NCI-H2081 treated with DMSO at 0.1 percent for 48 hours (cell line): ENCODE results near the gene TNRC18.
"Not testable (repeated sequence)": the region's sequence is repeated elsewhere in the genome, so short reads cannot be mapped to it uniquely, and the experiment has no call there.

Experiments
- DNase-seq: peaks from one replicate; lab custom pipeline; 2025; lab: John Stamatoyannopoulos, UW

The TNRC18 gene

DNA sequence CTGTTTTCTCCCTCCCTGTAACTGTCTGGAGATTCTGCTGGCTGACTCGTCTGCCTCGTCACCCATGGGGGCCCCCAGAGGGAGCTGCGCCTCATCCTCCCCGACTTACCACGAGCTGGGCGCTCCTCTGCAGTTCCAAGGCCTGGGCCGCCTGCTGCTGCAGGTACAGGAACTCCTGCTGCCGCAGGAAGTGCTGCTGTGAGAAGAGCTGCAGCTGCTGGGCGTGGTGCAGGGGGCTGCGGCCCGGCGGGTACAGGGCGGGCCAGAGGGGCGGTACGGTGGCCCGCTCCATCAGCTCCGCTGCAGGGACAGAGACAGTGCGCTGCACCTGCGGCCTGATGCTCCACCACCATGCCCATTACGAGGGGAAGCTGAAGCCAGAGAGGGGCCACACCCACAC is 47.7 kb downstream of the TNRC18 start:
- no peak for DNase-seq

DNA sequence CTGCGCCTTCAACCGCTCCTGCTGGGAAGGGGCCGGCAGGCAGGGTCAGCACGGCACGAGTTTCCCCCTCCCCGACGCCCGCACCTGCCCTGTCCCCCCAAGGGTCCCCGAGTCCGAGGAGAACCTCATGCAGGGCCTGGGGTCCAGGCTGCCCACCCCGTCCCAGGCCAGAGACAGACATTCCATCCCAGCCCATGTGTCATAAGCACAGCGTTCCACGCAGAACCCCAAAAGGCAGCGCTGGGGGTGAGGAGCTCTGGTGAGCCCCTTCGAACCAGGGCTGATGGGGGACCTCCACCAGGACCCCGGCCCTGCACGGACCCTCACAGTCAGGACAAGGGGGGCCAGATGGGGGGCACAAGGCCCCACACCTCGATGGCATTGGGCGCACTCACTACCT is 49.2 kb downstream of the TNRC18 start:
- DNase-seq = no peak

DNA sequence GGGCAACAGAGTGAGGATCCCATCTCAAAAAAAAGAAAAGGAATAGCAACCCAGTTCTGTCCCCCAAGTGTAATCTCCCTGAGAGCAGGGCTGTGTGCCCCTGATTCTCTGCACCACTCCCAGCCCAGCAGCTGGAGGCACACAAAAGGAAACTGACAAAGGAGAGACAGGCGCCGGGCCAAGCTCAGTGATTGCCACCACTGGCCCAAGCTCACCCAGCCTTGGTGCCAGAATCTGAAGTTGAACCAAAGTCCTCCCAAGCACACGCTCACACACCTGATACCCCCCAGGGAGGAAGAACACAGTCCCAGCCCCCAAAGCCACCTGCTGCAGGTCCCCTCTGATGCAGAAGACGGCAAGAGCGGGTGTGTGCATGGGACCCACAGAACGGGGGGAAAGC is 50.3 kb downstream of the TNRC18 start:
- DNase-seq = no peak

DNA sequence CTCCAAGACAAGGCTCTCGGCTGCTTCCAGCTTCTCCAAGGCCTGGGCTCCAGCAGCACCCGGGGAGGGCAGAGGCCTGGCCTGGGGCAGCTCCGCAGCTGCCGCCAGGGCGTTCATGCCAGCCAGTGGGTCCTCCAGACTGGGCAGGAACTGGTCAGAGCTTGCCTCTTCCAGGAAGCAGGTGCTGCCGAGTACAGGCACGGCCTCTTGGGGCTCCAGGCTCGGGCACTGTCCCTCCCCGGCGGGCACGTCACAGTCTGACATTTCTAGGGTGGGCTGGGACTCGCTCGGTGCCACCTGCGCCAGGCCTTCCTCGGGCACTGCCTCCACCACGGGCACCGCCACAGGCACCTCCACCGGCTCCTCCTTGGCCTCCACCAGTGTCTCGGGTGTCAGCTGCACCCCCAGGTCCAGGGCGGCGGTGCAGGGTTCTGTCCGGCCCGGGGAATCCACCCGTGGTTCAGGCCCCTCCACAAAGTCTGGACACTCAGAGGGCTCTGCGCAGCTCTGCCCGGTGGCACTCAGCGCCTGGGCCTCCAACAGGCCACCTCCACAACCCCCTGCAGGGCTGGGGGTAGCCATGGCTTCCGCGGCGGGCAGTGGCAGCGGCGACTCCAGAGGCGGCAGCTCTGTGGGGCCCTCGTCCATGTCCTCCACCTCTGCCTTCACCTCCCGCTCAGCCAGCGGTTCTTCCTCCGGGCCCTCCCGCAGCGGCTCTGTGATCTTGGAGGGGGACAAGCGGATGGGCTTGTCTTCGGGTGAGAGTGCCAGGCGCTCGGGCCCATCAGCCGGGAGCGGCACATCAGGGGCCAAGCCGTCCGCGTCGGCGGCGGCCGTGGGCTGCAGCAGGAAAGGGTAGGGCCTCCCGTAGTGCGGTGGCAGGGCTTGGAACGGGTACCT is 52.9 kb downstream of the TNRC18 start:
- DNase-seq = no peak

DNA sequence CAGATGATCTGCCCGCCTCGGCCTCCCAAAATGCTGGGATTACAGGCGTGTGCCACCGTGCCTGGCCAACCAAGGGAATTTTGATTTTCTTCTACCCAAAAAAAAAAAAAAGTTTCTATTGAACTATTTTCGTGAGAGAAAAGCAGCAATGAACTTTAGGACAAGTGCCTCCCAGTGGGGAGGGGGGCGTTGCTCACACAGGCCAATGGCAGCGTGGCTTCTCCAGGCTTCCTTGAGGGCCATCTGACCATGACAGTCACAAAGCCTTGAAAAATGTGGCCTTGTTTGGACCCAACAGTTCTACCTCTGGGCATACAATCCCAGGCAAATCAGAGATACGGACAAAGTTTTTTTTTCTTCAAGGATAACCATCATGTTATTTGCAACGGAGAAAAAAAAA is 56.0 kb downstream of the TNRC18 start:
- DNase-seq = no peak

- DNase-seq = peak; percentile 14
Observed at GRCh38 chr7:5365976-5366625, 57.5 kb downstream of the TNRC18 start.

- no peak for DNase-seq
Observed at GRCh38 chr7:5363729-5364128, 59.9 kb downstream of the TNRC18 start.

- DNase-seq = no peak
Observed at GRCh38 chr7:5362466-5362865, 61.2 kb downstream of the TNRC18 start.

GRCh38 chr7:5361446-5362127 is 62.0 kb downstream of the TNRC18 start:
- DNase-seq = no peak

DNA sequence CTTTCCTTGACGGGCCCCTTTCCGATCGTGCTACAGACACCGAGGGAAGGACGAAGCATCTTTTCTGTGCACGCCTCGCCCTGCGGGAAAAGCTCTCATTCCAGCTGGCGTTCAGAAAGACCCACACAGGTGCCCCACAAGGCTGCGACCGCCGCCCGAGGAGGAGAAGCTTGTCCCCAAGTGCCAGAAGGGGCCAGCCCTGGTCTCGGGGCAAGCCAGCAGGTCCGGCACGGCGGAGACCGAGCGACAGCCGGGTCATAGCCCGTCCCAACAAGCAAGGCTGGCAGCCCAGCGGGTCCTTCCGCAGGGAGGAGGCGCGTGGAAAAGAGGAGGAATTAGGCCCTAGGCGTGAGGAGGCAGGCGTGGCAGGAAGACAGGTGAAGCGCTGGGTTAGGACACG is 62.7 kb downstream of the TNRC18 start:
- DNase-seq = no peak

GRCh38 chr7:5360451-5360850 is 63.2 kb downstream of the TNRC18 start:
- DNase-seq = no peak

GRCh38 chr7:5360021-5360420 is 63.6 kb downstream of the TNRC18 start:
- not testable (repeated sequence) for DNase-seq

DNA sequence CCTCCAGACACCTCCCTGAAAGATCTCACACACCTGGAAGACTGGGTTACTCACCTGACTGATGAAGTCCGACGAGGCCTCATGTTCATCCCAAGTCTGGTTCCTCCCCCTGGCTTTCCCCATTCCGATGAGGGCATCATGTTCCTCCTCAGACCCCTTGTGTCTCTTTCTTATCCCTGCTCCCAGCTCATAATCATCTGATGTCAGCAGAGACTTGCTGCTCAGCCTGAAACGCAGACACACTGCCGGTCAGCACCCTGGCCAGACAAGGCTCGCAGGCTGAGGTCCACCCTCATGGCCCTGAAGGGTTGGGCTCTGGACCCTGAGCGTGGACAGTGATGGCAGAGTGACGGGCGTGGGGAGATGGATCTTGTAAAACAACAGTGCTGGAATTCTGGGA is 64.3 kb downstream of the TNRC18 start:
- no peak for DNase-seq

- no peak for DNase-seq
Observed at GRCh38 chr7:5357951-5358350, 65.7 kb downstream of the TNRC18 start.

DNA sequence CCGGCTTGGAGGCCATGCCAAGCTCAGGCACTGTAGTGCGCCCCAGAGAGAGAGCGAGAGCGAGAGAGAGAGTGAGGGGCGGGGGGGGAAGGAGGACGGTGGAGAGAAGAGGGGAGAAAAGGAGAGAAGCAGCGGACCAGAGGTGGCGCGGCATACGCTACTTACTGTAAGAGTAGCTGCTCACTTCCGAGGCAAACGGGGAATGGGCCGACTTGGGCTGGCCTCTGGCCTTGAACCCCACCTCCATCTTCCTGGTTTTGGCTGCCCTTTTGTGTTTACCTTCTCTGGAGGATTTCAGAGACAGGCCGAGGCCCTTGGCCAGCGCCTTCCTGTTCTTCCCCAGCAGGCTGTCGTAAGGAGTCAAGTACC is 66.9 kb downstream of the TNRC18 start:
- no peak for DNase-seq

DNA sequence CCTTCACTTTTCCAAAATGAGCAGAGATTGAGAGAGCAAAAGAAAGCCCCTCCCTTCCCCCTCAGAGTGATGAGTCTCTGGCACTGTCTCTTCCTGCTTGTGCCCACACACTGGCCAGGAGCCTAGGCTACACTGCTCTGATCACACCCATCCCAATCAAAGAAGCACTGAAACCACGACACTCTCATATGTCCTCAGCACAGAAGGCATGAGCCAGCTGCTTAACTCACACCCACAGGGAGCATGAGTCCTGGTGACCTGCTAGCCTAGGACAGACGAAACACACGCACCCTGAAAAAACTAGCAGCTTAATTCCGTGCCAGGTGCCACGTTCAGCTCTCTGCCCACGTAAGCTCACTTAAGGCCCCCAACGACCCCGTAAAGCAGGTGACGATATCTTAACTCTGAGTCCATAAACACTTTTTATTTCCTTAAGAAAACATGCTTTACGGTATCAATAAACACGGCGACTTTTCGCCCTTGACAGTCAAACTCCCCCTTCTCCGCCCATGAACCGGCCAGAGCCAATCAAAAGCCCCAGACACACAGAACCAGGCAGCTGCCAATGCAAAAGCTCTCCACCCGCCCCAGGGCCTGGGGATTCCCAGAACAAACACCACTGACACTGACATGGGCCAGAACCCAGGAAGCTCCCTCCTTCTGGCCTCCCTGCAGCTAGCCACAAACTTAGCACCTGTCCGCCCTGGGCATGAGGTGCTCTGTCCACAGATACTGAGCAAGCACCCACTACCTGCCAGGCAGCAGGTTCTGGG is 69.0 kb downstream of the TNRC18 start:
- DNase-seq = no peak

- no peak for DNase-seq
Observed at GRCh38 chr7:5352440-5353010, 71.1 kb downstream of the TNRC18 start.

DNA sequence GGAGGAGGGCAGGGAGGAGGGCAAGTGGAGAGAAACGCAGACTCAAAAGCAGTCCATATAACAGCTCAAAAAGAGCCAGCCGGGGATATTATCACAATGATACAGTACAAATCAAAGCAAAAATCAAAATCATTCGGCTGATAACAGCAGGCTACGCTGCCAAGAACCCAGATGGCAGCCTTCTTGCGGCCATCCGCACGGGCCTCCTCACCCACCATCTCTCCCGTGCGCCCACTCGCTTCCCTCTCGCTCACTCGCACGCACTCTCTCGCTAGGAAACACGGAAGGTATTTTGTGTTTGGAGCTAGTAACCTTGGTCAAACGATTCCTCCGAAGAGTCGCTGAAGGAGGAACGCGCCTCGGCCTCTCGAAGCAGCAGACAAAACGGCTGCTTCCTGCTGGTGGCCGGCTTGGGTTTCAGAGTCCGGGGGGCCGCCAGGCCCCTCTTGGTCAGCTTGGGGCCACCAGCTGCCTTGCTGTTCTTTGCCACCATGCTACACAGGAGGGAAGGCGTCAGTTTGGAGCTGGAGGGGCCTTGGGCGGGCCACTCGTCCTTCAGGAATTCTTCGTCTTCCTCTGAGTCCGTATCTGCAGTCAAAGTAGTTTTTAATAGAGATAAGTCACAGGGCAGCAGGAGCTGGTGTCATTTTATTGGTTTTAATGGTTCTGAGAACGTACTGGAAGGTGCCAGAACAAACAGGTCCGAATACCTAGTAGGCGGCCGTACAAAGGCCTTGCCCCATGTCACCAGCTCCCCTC is 71.9 kb downstream of the TNRC18 start:
- no peak for DNase-seq

DNA sequence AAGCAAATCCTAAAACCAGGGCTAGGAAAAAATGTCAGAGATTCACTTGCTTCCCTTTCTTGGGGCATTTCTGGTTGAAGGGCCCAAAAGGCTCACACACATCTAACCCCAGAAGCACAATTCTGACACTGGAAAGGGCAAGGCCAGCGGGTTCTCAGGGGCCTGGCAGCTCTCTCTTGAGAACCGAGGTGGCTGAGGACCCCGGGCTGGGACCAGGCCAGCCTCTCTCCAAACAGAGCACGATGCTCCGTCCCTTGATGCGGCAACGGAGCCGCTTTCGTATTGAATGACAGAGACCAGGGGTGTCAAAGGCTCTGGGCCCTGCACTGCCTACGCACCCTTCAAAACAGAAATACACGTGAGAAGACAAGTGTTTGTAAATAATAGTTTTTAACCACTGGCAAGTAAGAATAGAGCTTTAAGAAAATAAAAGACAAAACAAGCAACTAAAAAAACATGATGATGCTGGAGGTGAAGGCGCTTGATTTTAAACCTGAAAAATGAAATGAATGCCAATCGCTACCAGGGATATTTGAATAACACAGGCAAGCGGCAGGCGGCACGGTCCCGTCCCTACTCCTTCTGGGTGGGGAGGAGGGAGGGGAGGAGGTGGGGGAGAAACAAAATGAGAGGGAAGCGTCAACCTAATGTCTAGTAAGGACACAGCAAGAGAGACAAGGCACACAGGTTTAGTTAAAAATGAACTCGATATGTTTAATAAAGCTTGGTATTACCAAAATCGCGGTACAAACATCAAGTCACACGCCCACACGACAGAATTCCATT is 72.8 kb downstream of the TNRC18 start:
- no peak for DNase-seq

GRCh38 chr7:5350174-5350463 is 73.5 kb downstream of the TNRC18 start:
- no peak for DNase-seq
